NCI-H1092 (cell line): ENCODE measurements around the gene BLACAT1.

Experiments used
- DNase-seq: peaks from one replicate; lab custom pipeline; 2025; lab: John Stamatoyannopoulos, UW

The BLACAT1 gene

GRCh38 chr1:205455581-205456382 is at the start of gene BLACAT1:
BLACAT1 (minus strand) TSS chr1:205456045.
- DNase-seq, result no peak

GRCh38 chr1:205505076-205505729 is 49.4 kb upstream of the BLACAT1 start:
- DNase-seq, result no peak

GRCh38 chr1:205504311-205505075 is 48.6 kb upstream of the BLACAT1 start, which contains the start of gene CDK18:
CDK18 (plus strand) TSS chr1:205504669; CDS start chr1:205523168, 18,499 bp downstream.
- peak; percentile 80 for DNase-seq

- DNase-seq, result no peak
Observed at GRCh38 chr1:205502992-205503391, 47.1 kb upstream of the BLACAT1 start.

- DNase-seq, result no peak
Observed at GRCh38 chr1:205502111-205502810, 46.4 kb upstream of the BLACAT1 start.

GRCh38 chr1:205500240-205501233 is 44.7 kb upstream of the BLACAT1 start:
- no peak for DNase-seq

GRCh38 chr1:205499789-205500188 is 43.9 kb upstream of the BLACAT1 start:
- DNase-seq, result no peak

GRCh38 chr1:205497351-205497750 is 41.5 kb upstream of the BLACAT1 start:
- DNase-seq, result peak; percentile 95

- DNase-seq, result no peak
Observed at GRCh38 chr1:205496661-205497060, 40.8 kb upstream of the BLACAT1 start.

- peak; percentile 95 for DNase-seq
Observed at GRCh38 chr1:205495237-205495823, 39.5 kb upstream of the BLACAT1 start.

- DNase-seq, result peak; percentile 32
Observed at GRCh38 chr1:205494115-205494514, 38.3 kb upstream of the BLACAT1 start.

- DNase-seq, result peak; percentile 52
Observed at GRCh38 chr1:205493241-205494085, 37.6 kb upstream of the BLACAT1 start.

- DNase-seq, result no peak
Observed at GRCh38 chr1:205492774-205493173, 36.9 kb upstream of the BLACAT1 start.

GRCh38 chr1:205492201-205492667 is 36.4 kb upstream of the BLACAT1 start:
- peak; percentile 56 for DNase-seq

GRCh38 chr1:205491794-205492193 is 35.9 kb upstream of the BLACAT1 start:
- DNase-seq, result no peak

GRCh38 chr1:205488074-205488723 is 32.4 kb upstream of the BLACAT1 start:
- peak; percentile 84 for DNase-seq

GRCh38 chr1:205486258-205486657 is 30.4 kb upstream of the BLACAT1 start:
- DNase-seq, result no peak
